ENCODE results near the gene GRAMD2B. TPM values are rescaled to one million over a fixed set of nuclear protein-coding genes. Genes with fewer than 3 reads are reported as not detected.
"Not testable (repeated sequence)": the region's sequence is repeated elsewhere in the genome, so short reads cannot be mapped to it uniquely, and the experiment has no call there.

GRAMD2B gene
- total RNA-seq, 2 donors from 2014 or later: 9.5 to 9.6 TPM

GRCh38 chr5:126508251-126508961 is 85.2 kb downstream of the GRAMD2B start:
- peak in 1 of 2 donors; percentile 73 for ATAC-seq
- DNase-seq (ENCODE audit: low spot score in 2 of 2): no peak
- Mint-ChIP-seq H3K27ac (peak overlapping the region; percentile 45 to 92), H3K36me3 (no peaks in the 10 kb centered on the region), H3K9me3 (peaks cover 4 to 11% of the 10 kb centered on the region in 2 donors)

DNA sequence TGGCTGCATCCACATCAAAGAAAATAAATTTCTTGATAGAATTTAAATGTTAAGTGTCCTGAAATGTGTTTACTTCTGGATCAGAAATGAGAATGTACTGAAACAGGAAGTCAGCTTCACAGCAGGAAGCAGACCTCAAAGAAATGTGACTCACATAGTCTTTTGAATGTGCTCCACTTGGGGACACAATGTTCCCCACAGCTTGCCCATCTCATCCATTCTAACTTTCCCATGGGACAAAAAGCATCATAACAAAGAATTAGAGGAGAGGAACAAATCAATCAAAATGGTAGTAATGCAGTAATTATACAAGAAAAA is 85.7 kb downstream of the GRAMD2B start:
- H3K27ac Mint-ChIP-seq: peak overlapping the region; percentile 45 to 92
- no peaks in the 10 kb centered on the region for H3K36me3 Mint-ChIP-seq
- H3K9me3 Mint-ChIP-seq: peaks cover 4 to 11% of the 10 kb centered on the region in 2 donors
- DNase-seq (ENCODE audit: low spot score in 2 of 2): no peak
- peak; percentile 85 to 92 for ATAC-seq

GRCh38 chr5:126509339-126509738 is 86.1 kb downstream of the GRAMD2B start:
- peak overlapping the region in 1 of 2 donors; percentile 92 for H3K27ac Mint-ChIP-seq
- no peaks in the 10 kb centered on the region for H3K36me3 Mint-ChIP-seq
- no peak for ATAC-seq
- H3K9me3 Mint-ChIP-seq: peaks cover 4 to 11% of the 10 kb centered on the region in 2 donors
- DNase-seq (ENCODE audit: low spot score in 2 of 2): no peak

DNA sequence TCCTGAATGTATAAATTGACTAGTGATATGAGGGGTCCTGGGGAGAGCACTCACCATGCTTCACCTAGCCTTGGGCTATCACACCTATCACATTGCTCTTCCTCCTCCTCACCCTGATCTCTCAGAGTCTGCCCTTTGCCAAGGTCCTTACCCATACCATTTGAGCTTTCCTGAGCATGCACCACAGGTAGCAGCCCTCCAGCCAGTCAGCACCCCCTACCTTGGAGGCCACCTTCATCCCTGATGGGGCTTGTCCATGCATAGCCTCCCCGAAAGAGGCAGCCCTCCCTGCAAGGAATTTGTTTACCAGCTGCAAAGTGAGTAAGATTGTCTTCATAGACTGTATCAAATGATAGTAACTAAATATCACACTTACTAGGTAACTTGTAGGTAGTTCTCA is 88.8 kb downstream of the GRAMD2B start:
- H3K27ac Mint-ChIP-seq: no peak overlapping the region
- no peak for DNase-seq (ENCODE audit: low spot score in 2 of 2)
- peaks cover 4 to 6% of the 10 kb centered on the region in 2 donors for H3K9me3 Mint-ChIP-seq
- no peak for ATAC-seq
- no peaks in the 10 kb centered on the region for H3K36me3 Mint-ChIP-seq

- peaks cover 4% of the 10 kb centered on the region in 2 donors for H3K9me3 Mint-ChIP-seq
- no peak for DNase-seq (ENCODE audit: low spot score in 2 of 2)
- no peaks in the 10 kb centered on the region for H3K36me3 Mint-ChIP-seq
- no peak overlapping the region for H3K27ac Mint-ChIP-seq
- ATAC-seq: no peak
Measured at GRCh38 chr5:126512451-126512850, 89.2 kb downstream of the GRAMD2B start.

GRCh38 chr5:126513302-126513701 is 90.1 kb downstream of the GRAMD2B start:
- ATAC-seq (no peak), DNase-seq (ENCODE audit: low spot score in 2 of 2) (no peak)
- peak overlapping the region in 1 of 2 donors; percentile 4 for H3K27ac Mint-ChIP-seq
- H3K9me3 Mint-ChIP-seq: peaks cover 4% of the 10 kb centered on the region in 2 donors
- H3K36me3 Mint-ChIP-seq: no peaks in the 10 kb centered on the region

GRCh38 chr5:126513703-126514102 is 90.5 kb downstream of the GRAMD2B start:
- no peak for DNase-seq (ENCODE audit: low spot score in 2 of 2)
- peaks cover 4% of the 10 kb centered on the region in 2 donors for H3K9me3 Mint-ChIP-seq
- H3K36me3 Mint-ChIP-seq: no peaks in the 10 kb centered on the region
- H3K27ac Mint-ChIP-seq: peak overlapping the region in 1 of 2 donors; percentile 4
- ATAC-seq: no peak

DNA sequence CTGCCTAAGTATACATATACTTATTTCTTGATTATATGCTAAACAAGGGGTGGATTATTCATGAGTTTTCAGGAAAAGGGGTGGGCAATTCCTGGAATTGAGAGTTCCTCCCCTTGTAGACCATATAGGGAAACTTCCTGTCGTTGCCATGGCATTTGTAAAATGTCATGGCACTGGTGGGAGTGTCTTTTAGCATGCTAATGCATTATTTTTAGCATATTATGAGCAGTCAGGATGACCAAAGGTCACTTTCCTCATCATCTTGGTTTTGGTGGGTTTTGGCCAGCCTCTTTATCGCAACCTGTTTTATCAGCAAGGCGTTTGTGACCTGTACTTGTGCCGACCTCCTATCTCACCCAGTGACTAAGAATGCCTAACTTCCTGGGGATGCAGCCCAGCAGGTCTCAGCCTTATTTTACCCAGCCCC is 90.9 kb downstream of the GRAMD2B start:
- peak in 1 of 2 donors; percentile 75 for ATAC-seq
- Mint-ChIP-seq H3K9me3 (peaks cover 0 to 4% of the 10 kb centered on the region in 2 donors), H3K27ac (peak overlapping the region in 1 of 2 donors; percentile 35), H3K36me3 (no peaks in the 10 kb centered on the region)
- no peak for DNase-seq (ENCODE audit: low spot score in 2 of 2)

DNA sequence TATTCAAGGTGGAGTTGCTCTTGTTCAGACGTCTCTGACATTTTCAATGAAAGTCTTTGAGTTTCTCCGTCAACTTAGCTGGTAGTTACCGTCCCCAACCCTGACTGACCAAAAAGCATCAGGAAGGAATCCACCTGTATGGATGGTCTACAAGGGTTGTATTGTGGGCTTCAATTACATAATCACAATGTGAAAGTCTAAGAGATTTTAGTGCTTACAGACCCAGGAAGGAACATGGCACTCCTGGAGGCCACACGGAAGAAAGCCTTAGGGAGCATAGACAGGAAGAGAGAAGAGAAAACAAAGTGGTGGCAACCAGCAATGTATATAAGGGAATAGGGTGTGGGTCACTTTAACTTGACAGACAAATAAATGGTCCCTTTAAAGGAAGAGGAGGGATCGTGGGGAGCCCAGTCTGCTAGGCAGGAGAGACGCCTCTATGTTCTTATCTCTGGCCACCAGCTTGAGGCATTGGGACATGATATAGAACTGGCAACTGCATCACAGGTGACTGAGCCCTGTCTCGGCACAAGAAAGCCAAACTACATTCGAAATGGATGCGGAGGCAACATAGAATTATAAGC is 91.4 kb downstream of the GRAMD2B start:
- Mint-ChIP-seq H3K36me3 (no peaks in the 10 kb centered on the region), H3K9me3 (peaks cover 0 to 4% of the 10 kb centered on the region in 2 donors), H3K27ac (peak overlapping the region; percentile 18 to 35)
- DNase-seq (ENCODE audit: low spot score in 2 of 2) (no peak), ATAC-seq (no peak)

- Mint-ChIP-seq H3K9me3 (peaks cover 0 to 3% of the 10 kb centered on the region in 2 donors), H3K27ac (no peak overlapping the region), H3K36me3 (no peaks in the 10 kb centered on the region)
- no peak for DNase-seq (ENCODE audit: low spot score in 2 of 2)
- ATAC-seq: no peak
Measured at GRCh38 chr5:126515337-126515736, 92.1 kb downstream of the GRAMD2B start.

DNA sequence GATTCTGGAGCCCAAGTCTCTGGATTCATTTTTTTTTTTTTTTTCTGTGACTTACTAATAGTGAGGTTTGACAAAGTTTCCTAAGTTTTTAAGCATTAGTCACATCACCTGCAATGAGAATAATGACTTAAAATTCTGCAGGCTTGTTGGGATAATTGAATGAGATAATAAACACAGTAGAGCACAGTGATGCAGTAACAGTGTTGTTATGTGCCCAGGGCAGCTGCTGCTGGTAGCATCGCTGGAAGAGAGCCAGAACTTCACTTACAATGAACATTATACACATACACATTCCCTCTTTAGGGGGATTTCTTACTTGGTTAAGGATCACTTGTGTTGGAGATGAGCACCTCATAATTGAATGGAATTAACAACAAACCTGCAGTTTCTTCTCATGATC is 92.9 kb downstream of the GRAMD2B start:
- no peak for ATAC-seq
- H3K9me3 Mint-ChIP-seq: no peaks in the 10 kb centered on the region
- no peak overlapping the region for H3K27ac Mint-ChIP-seq
- DNase-seq (ENCODE audit: low spot score in 2 of 2): no peak
- no peaks in the 10 kb centered on the region for H3K36me3 Mint-ChIP-seq

- no peak for DNase-seq (ENCODE audit: low spot score in 2 of 2)
- Mint-ChIP-seq H3K27ac (no peak overlapping the region), H3K9me3 (no peaks in the 10 kb centered on the region), H3K36me3 (no peaks in the 10 kb centered on the region)
- ATAC-seq: no peak
Measured at GRCh38 chr5:126516852-126517251, 93.6 kb downstream of the GRAMD2B start.

DNA sequence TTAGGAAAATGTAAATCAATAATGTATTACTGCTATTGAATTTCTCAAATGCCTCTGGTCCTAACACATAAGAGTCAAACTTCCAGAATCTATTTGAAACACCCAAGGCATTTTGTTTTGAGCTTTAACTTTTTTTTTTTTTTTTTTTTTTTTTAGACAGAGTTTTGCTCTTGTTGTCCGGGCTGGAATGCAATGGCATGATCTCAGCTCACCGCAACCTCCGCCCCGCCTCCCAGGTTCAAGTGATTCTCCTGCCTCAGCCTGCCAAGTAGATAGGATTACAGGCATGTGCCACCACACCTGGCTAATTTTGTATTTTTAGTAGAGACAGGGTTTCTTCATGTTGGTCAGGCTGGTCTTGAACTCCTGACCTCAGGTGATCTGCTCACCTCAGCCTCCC is 96.0 kb downstream of the GRAMD2B start:
- DNase-seq (ENCODE audit: low spot score in 2 of 2); H3K27ac Mint-ChIP-seq; ATAC-seq: not testable (repeated sequence)

DNA sequence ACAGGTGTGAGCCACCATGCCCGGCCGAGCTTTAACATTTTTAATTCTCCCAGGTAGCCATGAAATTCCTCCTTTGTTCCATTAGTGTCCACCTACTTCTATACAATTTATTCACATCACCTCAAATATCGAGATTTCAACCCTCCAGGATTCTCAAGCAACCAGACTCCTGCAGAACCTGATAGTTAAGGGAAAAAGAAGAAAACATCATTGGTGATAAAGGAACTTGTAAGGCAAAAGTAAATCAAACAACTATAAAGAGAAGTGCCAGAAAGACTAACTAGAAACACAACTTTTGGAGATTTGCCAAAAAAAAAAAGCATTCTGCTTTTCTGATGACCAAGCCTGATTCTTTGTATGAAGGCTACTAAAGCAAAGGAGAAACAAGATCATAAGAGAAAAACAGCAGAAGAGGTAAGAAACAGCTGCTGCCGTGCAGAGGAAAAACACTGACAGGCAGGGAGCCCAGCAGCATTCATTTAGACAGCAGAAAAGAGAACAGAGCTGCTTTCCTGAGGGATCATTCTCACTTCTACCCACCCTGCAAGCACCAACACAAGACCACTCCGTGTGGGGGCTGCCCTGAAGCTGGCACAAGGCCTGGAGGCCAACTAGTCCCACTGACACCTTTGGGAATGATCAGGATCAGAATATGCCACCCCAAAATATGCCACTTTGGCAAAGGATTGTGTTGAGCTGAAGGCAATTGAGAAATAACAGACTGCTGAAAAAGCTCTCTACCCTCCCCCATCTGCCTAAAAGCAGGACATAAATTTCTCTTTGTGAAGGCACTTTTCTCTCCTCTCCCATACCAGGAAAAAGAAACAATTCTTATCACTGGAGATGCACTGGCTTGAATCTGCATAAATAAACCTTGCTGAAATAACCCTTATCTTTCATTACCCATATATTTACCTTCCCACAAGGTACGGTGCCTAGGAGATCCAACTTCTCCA is 96.7 kb downstream of the GRAMD2B start:
- no peak for DNase-seq (ENCODE audit: low spot score in 2 of 2)
- peak overlapping the region in 1 of 2 donors; percentile 32 for H3K27ac Mint-ChIP-seq
- no peaks in the 10 kb centered on the region for H3K36me3 Mint-ChIP-seq
- ATAC-seq: no peak
- H3K9me3 Mint-ChIP-seq: no peaks in the 10 kb centered on the region

More for the DNA sequence above, 96.0 kb downstream of the GRAMD2B start:
- not testable (repeated sequence) for H3K9me3 Mint-ChIP-seq, H3K36me3 Mint-ChIP-seq

- no peaks in the 10 kb centered on the region for H3K9me3 Mint-ChIP-seq
- no peaks in the 10 kb centered on the region for H3K36me3 Mint-ChIP-seq
- no peak for ATAC-seq
- DNase-seq (ENCODE audit: low spot score in 2 of 2): no peak
- no peak overlapping the region for H3K27ac Mint-ChIP-seq
Measured at GRCh38 chr5:126520593-126520953, 97.4 kb downstream of the GRAMD2B start.

DNA sequence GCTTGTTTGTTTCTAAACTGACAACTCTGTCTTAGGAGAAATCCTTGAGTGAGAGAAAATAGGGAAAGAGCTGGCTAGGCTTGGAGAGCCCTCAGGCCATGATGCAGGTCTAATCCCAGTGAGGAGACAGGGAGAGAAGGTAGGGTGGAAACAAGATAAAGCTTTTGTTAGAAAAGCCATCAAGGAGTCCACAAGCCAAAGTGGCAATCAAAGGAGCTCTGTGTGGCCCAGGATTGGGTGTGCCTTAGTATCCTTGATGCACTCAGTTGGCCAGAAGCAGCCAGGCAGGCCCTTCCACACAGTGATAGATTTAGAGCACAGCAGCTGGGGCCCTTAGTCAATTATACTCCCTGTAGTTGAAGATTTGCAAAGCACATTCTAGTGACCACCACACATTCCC is 97.9 kb downstream of the GRAMD2B start:
- DNase-seq (ENCODE audit: low spot score in 2 of 2): no peak
- Mint-ChIP-seq H3K9me3 (no peaks in the 10 kb centered on the region), H3K36me3 (no peaks in the 10 kb centered on the region), H3K27ac (no peak overlapping the region)
- ATAC-seq: no peak

Measured in activated naive CD4-positive, alpha-beta T cell treated with anti-CD3 and anti-CD28 coated beads, Interleukin-2, amount 50 U/mL, for 72 hours (primary cell).